HK-2 (cell line): ENCODE data around the gene DCP2.

Experiments used
- DNase-seq: peaks from one replicate; pipeline ENCODE4 v3.0.0-alpha.2; 2018; ENCODE audit not compliant: unreplicated experiment

The DCP2 gene

DNA sequence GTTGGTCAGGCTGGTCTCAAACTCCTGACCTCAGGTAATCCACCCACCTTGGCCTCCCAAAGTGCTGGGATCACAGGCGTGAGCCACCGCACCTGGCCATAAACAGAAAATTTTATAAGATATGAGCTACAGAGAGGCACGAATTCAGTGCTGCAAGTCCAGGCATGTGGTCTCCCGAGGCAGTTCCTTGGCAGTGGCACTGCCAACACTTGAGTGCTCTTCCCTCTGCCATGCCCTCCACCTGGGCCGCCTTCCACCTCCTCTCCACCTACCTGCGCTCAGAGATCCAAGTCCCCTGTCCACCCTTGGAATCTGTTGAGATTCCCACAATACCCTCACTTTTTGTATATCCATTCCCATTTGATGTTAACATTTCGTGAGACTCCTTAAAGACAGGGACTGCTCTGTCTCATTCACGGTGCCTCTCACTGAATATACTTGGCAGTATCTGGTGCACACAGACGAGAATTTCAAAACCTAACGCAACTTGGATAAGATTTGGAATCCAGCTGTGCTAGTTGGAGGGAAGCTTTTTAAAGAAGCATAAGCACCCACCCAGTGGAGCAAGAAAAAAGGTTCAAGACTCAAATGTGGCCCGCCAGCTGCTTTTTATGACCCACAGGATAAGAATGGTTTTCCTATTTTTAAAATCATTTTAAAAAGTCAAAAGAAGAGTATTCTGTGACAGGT is 68.3 kb downstream of the DCP2 start:
- DNase-seq = no peak

DNA sequence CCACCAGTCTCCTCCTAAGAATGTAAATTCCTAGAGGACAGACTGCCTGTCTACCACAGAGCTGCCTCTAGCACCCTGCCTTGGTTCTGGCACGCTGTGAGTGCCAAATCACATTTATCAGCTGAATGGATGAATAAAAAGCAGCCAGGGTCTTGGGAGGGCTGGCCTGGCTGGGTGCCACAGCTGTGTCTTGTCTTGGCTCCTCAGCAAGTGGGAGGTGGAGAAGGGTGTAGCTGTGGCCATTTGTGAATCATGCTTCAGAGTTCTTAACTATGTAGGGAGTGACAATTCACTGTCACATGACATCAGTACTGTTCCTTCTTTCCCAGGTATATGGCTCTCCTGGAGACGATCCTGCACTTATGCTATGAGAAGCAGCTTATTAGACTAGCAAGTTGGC is 70.6 kb downstream of the DCP2 start:
- peak; percentile 38 for DNase-seq

DNA sequence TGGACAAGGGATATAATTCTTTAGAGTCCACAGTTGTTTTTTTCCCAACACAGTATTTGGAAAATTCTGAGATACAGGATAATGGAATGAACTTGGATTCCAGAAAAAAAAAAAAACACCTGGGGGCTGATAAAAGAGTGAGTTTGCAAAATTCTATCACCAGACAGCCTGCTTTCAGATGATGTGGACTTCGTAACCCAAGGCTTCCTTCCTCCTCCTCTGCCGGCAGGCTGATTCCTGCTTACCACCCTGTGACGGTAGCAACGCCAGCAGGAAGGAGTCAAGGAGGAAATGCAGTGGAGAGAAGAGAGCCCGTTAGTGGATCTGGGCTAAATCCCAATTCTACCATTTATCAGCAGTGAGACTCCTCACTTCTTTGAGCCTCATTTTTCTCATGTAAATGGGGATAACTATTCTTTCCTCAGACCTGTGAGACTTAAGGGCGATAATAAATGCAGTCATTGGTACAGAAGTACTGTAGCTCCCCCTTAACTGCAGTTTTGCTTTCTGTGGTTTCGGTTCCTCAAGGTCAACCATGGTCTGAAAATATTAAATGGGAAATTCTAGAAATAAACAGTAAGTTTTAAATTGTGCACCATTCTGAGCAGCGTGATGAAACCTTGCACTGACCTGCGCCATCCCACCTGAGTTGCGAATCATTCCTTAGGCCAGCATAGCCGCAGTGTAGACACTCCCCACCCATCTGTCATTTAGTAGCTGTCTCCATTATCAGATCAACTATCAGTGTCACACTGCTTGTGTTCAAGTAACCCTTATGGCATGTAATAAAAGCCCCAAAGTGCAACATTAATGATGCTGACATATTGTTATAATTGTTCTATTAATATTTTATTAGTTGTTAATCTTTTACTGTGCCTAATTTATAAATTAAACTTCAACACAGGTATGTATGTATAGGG is 71.4 kb downstream of the DCP2 start:
- no peak for DNase-seq

DNA sequence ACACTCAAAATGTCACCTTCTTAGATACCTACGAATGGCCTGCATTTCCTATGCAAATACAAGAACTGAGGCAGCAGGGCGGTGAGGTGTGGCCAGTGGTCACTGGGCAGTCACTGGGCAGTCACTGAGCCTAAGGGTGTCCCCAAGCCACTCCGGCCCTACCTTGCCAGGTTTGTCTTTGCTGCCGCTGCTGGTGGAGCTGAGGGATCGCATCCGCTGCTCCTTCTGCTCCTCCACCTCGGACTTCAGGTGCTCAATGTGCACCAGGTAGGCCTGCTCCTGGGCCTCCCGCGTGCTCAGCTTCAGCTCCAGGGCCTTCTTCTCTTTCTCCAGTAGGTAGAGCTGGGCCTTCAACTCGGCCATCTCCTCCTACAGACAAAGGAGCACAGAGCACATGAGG is 72.3 kb downstream of the DCP2 start:
- DNase-seq = no peak

DNA sequence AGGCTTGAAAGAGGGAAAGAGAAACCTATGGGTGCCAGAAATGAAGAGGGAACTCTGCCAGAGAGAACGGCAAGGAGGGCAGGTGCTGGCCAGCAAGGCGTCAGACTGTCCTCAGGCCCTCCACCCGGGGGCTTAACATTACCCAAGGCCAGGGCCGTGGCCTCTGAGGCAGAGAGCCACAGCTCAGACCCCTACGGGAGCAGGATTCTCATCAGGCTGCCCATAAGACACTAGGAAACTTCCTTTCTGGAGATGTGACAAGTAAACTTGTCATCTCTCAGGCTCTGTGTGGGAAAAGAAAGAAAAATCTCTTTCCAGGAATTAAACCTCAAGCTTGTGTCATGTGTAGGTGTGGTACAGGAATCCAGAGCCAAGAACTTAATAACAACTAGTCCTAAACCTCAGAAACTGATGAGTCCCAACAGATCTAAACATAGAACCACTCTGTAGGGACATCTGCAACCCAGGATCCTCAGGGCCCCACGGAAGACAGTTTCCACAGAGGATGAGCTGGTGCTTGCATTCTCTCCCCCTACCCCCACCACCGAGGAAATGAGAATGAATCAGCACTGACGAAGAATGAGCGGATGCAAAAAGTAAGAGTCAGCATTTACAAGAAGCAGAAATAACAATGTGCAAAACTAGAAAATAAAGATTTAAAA is 74.3 kb downstream of the DCP2 start:
- DNase-seq = peak; percentile 40

DNA sequence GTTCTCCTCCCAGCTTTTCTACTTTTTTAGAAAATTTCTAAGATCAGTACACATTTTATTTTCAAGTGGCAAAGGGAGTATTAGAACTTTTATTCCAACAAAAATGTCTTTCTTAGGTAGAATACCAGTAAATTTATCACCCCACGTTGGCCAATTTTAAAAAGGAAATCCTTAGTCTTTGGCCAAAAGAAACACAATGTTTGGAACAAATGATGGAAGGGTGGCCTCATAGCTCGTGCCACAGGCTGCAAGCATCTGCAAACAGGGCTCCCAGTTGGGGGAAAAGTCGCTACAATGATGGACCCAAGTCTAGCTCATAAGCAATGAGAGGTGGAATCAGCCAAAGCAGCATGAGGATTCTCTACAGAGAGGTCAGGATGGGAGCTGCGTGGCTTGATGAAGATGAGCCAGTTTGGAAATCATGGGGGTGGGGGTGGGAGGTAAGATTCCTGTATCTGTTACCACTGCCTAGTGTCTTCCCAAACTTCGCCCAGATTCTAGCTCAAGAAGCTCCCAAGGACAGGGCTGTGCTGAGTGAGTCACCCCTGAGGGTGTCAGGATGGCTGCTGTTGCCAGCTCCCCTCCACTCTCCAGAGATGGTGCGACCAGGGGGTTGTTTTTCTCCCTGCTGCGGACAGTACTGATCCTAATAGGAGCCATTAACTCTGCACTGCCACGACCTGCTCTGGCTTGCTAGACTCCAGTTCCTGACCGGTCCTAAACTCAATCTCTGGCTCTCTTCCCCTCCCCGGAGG is 75.6 kb downstream of the DCP2 start:
- DNase-seq = no peak

DNA sequence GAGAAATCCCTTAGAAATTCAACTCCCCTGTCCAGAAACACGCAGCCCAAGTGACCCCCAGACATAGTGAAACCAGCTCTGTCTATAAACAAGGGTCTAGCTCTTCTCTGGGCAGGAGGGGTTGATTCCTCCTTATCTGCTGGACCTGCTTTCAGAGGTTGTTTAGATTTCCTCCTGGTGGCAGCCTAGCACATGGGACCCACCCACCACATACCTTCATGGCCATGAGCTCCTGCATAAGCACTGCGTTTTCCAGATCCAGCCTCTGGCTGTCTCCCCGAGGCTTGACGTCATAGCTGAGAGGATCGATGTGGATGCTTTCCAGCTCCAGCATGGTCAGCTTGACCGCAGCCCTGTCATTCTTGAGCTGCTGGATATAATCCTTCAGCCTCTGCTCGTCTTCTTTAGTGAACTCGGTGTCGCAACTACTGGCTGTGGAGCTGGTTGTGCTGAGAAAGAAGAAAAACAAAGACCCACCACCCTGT is 77.0 kb downstream of the DCP2 start:
- DNase-seq = no peak

DNA sequence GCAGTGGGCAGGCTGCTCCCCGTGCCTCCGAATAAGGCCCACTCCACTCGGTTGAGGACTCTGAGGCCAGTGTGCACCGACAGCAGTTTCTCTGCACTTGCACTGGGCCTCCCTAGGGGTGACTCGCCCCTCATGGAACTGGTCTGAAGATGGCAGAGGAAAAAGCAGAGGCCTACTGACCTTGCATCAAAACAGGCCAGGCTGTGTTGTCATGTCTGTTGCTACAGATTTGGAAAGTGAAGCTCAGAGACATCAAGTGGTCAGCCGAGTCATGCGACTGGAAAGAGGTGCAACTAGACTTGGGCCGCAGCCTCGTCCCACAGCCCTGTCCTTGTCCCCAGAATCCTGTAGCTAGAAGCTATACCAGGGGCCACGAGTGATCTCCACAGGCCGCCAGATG is 78.3 kb downstream of the DCP2 start:
- DNase-seq = no peak

DNA sequence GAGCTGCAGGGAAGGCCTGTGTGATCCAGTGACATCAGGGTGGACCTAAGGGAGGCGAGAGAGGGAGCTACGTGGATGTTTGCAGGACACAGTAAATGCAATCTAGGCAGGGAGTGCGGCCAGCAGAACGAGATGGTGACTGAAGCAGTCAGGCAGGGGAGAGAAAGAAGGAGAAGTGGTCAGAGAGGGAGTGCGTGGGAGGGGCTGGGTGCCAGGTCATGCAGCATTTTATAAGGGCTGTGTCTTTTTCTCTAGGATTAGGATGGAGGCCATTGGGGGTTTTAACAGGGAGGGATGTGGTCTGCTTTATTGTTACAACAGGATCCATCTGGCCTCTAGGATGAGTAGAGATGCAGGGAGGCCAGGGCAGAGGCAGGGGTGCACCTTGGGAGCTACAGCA is 80.4 kb downstream of the DCP2 start:
- DNase-seq = no peak

DNA sequence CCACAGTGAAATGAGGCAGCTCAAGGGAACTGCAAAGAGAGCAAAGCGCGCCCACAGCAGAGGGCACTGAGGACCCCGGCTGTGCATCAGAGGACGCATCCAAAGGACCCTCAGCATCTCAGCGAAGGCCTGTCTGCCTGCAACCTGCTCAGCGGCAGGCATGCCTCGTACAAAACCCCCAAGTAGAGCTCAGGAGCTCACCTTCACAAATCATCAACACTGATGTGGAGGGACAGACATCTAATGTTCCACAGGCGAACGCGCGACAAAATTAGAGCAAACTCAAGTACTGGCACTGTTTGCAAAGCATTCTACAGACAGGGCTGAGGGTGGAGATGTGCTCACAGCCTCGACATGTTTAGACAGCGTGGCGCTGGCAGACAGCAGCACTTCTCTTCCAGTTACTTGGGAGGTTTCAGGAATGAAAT is 81.0 kb downstream of the DCP2 start:
- no peak for DNase-seq

DNA sequence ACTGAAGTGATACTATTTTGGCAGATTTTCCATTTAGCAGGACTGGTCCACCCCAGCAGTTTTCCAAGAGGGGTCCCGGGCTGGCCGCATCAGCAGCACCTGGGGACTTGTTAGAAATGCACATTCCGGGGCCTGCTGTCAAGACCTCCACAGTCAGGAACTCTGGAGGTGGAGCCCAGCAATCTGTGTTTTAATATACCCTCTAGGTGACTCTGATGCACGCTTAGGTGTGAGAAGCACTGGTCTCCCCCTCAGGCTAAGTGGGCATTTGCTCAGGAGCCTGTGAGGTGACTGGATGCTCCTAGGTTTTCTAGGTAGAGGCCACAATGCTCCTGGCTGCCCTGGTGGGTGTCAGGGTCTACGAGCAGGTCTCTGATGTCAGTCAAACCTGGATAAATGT is 81.7 kb downstream of the DCP2 start:
- no peak for DNase-seq

DNA sequence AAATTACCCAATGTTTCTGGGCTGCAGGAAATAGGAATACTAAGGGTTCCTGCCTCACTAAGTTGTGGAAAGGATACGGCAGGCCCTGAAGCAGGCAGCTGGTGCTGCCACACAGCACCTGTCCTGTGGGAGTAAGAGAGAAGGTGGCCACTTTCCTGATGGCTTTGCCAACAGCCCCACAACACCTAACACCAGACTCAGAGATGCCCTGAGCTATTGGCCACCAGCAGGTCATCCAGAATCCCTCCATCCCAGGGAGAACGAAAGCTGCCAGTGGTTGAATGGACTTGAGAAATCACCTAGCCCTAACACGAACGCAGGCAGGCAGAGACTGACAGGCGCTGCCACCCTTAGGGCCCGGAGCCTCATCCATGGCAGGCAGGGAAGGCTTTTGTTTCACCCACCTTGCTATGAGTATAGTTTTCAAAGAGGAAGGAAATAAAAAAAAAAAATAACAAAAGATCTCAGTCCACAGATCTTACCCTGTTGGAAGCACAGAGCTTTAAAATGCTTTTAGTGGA is 82.2 kb downstream of the DCP2 start:
- DNase-seq = no peak

DNA sequence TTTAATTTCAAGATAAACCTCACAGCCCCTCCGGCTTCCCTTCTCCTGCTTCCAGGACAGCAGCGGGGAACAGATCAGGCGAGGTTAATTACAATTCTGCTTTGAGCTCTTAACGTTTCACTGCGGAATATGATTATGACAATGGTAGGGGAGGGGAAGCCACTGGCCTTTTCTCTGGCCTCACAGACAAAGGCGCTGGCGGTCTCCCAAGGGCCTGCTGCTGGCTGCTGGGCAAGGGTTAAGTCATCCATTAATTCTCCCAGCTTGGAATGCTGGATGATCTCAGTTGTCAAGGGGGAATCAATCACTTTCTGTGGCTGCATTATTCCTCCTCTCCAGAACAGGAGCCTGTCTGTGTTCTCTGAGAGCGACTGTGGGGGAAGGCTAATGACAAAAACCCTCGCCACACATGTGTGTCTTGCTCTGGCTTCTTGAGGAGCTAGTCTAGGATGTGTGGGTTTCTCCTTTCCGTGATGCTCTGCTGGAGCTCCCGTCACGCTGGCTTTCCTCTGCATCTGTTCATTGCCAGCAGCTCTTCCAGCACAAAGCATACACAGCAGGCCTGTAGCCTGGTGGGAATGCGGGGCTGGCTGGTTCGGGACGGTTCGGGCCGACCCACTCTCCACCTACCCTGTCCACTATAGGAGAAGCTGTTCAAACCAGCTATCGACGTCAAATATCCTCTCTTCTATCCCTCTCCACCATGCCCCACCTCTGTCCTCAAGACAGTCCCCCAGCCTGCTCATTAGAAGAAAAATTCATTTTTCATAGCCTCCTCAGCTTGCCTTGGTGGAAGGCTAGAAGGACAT is 82.8 kb downstream of the DCP2 start:
- peak; percentile 46 for DNase-seq

DNA sequence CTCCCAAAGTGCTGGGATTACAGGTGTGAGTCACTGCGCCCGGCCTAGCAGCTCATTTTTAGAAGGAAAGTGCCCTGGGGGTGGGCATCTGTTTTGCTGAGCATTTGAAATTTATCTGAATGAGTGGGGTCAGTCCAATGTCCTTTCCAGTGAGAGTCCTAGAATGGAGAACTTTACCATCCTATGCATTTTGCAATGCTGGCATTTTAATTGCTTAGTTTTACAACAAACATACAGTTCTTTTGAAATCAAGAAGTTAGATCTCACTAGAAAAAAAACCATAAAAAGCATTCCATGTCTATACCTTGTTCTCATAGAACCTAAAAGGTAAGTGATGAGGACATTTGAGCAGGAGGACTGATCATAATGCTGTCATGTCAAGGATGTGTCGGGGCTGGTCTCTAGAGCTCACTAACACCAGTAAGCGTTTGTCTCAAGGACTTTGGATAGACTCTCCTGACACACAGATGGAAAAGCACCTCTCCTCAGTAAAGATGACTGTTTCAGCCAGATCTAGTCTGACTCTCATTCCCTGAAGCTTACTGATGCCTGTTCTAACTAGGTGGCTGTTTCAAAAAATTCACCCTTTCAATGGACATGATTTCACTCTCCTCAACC is 83.9 kb downstream of the DCP2 start:
- no peak for DNase-seq

DNA sequence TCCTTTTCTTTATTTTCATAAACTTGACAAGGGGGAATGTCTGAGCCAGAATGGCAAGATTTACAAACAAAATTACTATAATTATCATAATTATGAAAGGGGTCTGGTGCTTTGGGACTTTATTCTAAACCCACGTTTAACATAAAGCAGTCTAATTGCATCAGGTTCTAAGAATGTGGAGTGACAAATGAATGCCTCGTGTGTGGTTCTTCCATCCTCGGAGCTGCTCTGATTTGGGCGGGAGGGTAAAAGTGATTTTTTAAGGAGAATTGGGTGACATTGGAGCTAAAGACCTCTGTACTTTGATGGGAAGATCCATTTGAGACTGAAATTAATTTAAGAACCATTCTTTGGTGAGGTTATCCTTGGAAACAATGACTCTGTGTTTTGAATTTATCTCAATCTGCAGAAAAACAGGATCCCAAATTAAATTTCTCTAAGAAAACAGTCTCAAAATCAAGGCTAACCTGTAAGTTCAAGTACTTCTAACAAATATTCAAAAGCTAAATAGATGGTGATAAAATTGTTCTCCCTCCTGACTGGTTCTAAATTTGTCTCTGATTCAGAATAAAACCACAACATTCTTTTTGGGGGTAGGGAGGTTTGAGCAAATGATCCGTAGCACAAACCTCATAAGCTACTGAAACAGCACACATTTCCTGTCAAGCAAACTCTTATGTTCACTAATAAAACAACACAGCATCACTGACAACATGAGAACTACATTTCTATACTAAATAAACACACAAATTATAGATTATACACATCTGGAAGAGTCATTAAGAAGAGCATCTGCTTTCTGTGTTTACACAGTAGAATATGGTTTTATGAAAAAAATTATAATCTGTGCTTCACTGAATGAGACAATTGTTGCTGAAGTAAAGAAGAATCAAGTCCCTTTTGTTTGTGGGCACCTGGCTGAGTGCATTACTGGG is 85.5 kb downstream of the DCP2 start:
- DNase-seq = no peak

DNA sequence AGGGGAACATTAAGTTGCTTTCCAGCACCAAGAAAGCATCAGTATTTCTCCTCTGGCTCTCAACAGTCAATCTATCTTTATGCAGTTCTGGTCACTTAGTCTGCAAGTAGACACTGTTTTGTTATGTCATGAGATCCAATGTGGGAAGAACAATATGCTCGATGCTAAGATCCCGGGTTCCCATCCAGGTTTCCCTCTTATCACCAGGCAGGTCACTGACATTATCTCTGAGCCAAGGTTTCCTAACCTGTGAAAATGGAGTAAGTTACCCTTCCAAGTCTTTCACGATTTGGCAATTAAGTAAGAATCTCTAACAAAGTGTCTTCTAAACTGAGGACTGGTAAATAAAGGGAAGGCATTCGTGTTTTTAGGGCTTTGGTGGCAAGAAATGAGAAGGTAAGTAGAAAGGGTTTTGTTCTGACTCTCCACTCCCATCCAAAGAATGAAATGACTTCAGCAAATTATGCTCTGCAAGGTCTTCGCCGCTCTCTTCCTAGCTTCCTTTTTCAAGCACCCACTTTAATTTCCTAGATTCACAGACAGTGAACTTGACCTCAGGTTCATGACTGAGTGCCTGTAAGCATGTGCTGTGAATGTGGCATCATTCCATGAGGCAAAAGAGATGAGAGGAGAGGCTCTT is 86.4 kb downstream of the DCP2 start:
- no peak for DNase-seq

DNA sequence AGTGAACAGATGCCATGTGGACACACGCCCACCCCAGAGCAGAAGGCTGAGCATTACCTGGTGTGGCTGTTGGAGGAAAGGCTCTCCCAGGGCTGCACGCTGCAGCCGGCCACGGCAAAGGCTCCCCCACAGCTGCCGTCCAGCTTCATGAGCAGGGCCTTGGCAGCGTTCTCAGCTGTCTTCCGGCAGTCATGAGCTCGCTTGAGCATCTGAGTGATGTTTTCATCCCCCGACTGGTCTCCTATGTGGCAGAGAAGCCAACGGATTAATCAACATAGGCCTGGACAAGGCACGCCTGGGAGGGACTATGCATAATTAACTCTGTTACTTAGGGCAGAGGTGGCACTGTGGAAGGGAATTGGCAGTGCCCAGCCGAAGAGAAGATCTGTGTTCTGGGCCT is 87.3 kb downstream of the DCP2 start:
- no peak for DNase-seq

DNA sequence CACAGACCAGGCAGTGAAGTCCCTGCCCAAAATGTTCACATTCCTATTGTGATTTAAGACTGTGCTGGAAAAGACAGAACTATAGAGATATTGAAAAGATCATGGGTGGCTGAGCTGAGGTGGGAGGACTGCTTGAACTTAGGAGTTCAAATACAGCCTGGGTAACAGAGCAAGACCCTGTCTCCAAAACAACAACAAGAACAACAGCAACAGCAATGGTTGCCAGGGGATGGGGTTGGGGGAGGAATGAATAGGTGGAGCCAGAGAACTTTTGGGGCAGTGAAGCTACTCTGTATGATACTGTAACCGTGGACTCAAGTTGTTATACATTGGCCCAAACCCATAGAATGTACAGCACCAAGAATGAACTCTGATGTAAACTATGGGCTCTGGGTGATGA is 88.2 kb downstream of the DCP2 start:
- DNase-seq = no peak

DNA sequence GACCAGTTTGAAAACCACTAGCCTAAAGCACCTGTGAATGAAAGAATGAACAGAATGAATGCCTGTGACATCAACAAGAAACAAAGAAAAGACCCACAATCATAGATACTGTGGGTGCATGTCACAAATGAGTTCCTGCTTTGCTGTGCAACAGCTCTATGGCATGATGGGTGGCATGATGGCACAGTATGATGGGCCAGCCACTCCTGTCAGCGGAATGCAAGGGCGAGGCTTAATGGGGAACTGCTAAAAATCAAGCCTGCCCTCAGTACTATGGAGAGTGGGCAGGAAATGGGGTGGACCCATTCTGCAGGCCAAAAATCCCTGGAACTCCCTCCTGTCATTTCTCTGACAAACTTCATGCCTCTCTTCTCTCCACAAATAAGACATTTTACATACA is 89.0 kb downstream of the DCP2 start:
- DNase-seq = no peak
